ENCODE measurements around the gene YDJC. TPM values are rescaled to one million over a fixed set of nuclear protein-coding genes. Genes with fewer than 3 reads are reported as not detected.
A peak's percentile ranks its signal among the peaks of the same experiment; 100 is the strongest.
"Not testable (repeated sequence)": the region's sequence is repeated elsewhere in the genome, so short reads cannot be mapped to it uniquely, and the experiment has no call there.

The YDJC gene
- total RNA-seq, 3 donors from 2014 or later (not counting 1 experiment from before 2014, with no cell fraction given), result 20.5 to 24.4 (median 21.6) TPM

DNA sequence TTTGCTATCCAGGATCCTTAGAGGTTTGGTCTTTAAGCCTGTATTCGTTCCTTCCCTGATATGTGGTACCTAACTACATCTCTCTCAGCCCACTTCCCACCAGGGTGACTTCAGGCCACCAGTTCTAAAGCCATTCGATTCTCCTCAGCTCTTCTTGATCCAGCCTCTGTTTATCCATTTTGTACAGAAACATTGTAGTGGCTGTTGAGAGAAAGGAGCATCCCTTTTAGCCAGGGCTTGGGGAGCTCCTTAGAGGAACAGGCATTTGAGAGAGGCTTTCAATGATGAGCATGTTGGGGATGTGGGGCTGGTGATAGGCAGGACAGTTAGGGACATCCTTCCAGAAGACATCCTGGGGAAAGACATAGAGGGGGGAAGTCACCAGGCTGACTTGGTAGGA is 44.4 kb downstream of the YDJC start:
- WGBS (ENCODE audit: insufficient coverage), result 90% methylated on average over 2 of the region's 2 CpGs
- H3K36me3 Mint-ChIP-seq, result no peaks in the 10 kb centered on the region
- H3K27me3 ChIP-seq (ENCODE audit: control insufficient read depth, insufficient read depth, low read length), result no peaks in the 10 kb centered on the region
- TF ChIP-seq CTCF (IDR thresholded peaks at IDR 0.05), result no peak
- no peaks in the 10 kb centered on the region for H3K9me3 ChIP-seq (ENCODE audit: control insufficient read depth, insufficient read depth, low read length)
- no peaks in the 10 kb centered on the region for H3K9me3 Mint-ChIP-seq
- H3K27me3 Mint-ChIP-seq (ENCODE audit: low read depth in 2 of 2), result no peaks in the 10 kb centered on the region
- peaks cover 8% of the 10 kb centered on the region for H3K36me3 ChIP-seq (ENCODE audit: control insufficient read depth, insufficient read depth, low read length)
- ATAC-seq, result no peak
- intact Hi-C loops (cut with micrococcal nuclease), result no loop called here
- no peak overlapping the region for H3K4me3 Mint-ChIP-seq
- peaks cover 42 to 44% of the 10 kb centered on the region in 2 donors for H3K4me1 Mint-ChIP-seq
- DNase-seq, result no peak
- H3K4me1 ChIP-seq (ENCODE audit: control insufficient read depth, insufficient read depth, low read length), result peaks cover 49% of the 10 kb centered on the region
- H3K27ac ChIP-seq (ENCODE audit: low read length), result no peak overlapping the region
- peak overlapping the region; percentile 3 to 55 for H3K27ac Mint-ChIP-seq
- no peak overlapping the region for H3K4me3 ChIP-seq (ENCODE audit: low read length)

- peaks cover 51% of the 10 kb centered on the region for H3K4me1 ChIP-seq (ENCODE audit: control insufficient read depth, insufficient read depth, low read length)
- no peak overlapping the region for H3K4me3 ChIP-seq (ENCODE audit: low read length)
- H3K4me1 Mint-ChIP-seq, result peaks cover 45 to 53% of the 10 kb centered on the region in 2 donors
- intact Hi-C loops (cut with micrococcal nuclease), result no loop called here
- H3K36me3 Mint-ChIP-seq, result no peaks in the 10 kb centered on the region
- H3K36me3 ChIP-seq (ENCODE audit: control insufficient read depth, insufficient read depth, low read length), result peaks cover 8% of the 10 kb centered on the region
- H3K27ac ChIP-seq (ENCODE audit: low read length), result no peak overlapping the region
- no peak for ATAC-seq
- no peak for TF ChIP-seq CTCF (IDR thresholded peaks at IDR 0.05)
- peak overlapping the region; percentile 4 to 10 for H3K27ac Mint-ChIP-seq
- no peaks in the 10 kb centered on the region for H3K27me3 Mint-ChIP-seq (ENCODE audit: low read depth in 2 of 2)
- H3K4me3 Mint-ChIP-seq, result no peak overlapping the region
- no peaks in the 10 kb centered on the region for H3K27me3 ChIP-seq (ENCODE audit: control insufficient read depth, insufficient read depth, low read length)
- no peak for DNase-seq
- no peaks in the 10 kb centered on the region for H3K9me3 Mint-ChIP-seq
- 74% methylated on average over 8 of the region's 10 CpGs for WGBS (ENCODE audit: insufficient coverage)
- H3K9me3 ChIP-seq (ENCODE audit: control insufficient read depth, insufficient read depth, low read length), result no peaks in the 10 kb centered on the region
Measured at GRCh38 chr22:21582801-21583740, 46.8 kb downstream of the YDJC start.

GRCh38 chr22:21581009-21581713 is 48.7 kb downstream of the YDJC start:
- H3K9me3 Mint-ChIP-seq; H3K9me3 ChIP-seq (ENCODE audit: control insufficient read depth, insufficient read depth, low read length); ATAC-seq; DNase-seq; H3K27ac Mint-ChIP-seq; H3K4me3 Mint-ChIP-seq; intact Hi-C loops (cut with micrococcal nuclease); H3K27ac ChIP-seq (ENCODE audit: low read length); H3K27me3 Mint-ChIP-seq (ENCODE audit: low read depth in 2 of 2); H3K4me3 ChIP-seq (ENCODE audit: low read length); H3K36me3 ChIP-seq (ENCODE audit: control insufficient read depth, insufficient read depth, low read length); H3K27me3 ChIP-seq (ENCODE audit: control insufficient read depth, insufficient read depth, low read length); H3K36me3 Mint-ChIP-seq: not testable (repeated sequence)
- H3K4me1 Mint-ChIP-seq, result peaks cover 47 to 57% of the 10 kb centered on the region in 2 donors
- peaks cover 50% of the 10 kb centered on the region for H3K4me1 ChIP-seq (ENCODE audit: control insufficient read depth, insufficient read depth, low read length)
- WGBS (ENCODE audit: insufficient coverage), result 95% methylated on average over 9 of the region's 10 CpGs

DNA sequence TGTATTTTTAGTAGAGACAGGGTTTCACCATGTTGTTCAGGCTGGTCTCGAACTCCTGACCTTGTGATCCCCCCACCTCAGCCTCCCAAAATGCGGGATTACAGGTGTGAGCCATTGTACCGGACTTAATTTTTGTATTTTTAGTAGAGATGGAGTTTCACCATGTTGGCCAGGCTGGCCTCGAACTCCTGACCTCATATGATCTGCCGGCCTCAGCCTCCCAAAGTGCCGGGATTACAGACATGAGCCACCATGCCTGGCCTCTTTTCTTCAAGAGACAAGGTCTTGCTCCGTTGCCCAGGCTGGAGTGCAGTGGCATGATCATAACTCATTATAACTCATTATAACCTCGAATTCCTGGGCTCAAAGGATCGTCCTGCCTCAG is 49.2 kb downstream of the YDJC start:
- H3K27me3 ChIP-seq (ENCODE audit: control insufficient read depth, insufficient read depth, low read length); H3K27ac ChIP-seq (ENCODE audit: low read length); H3K27me3 Mint-ChIP-seq (ENCODE audit: low read depth in 2 of 2); intact Hi-C loops (cut with micrococcal nuclease); H3K4me3 ChIP-seq (ENCODE audit: low read length); H3K9me3 Mint-ChIP-seq; H3K4me3 Mint-ChIP-seq; H3K9me3 ChIP-seq (ENCODE audit: control insufficient read depth, insufficient read depth, low read length); H3K36me3 Mint-ChIP-seq; DNase-seq; ATAC-seq; H3K36me3 ChIP-seq (ENCODE audit: control insufficient read depth, insufficient read depth, low read length): not testable (repeated sequence)
- peak overlapping the region in 1 of 2 donors; percentile 29 for H3K27ac Mint-ChIP-seq
- peaks cover 50% of the 10 kb centered on the region for H3K4me1 ChIP-seq (ENCODE audit: control insufficient read depth, insufficient read depth, low read length)
- peaks cover 45 to 59% of the 10 kb centered on the region in 2 donors for H3K4me1 Mint-ChIP-seq
- WGBS (ENCODE audit: insufficient coverage), result 94% methylated on average over 7 of the region's 9 CpGs

Data from natural killer cell (primary cell).